Dermis microvascular lymphatic vessel endothelial cell (primary cell): Measurements from ENCODE around the gene NR6A1. TPM values are rescaled to one million over a fixed set of nuclear protein-coding genes. Genes with fewer than 3 reads are reported as not detected.

ENCODE experiments used
- DNase-seq, 2 donors: peaks; one replicate each; pipeline versions ENCODE4 v3.0.0 to v3.0.0-alpha.2; 2010; ENCODE audit warnings: low read depth in 2 of 2
- total RNA-seq: library from RNA; depleted of rRNA; stranded (reverse); fragments of >200 nt; gene quantifications from 2 replicates; pipeline ENCODE4 v1.2.1, GENCODE V29; 2014

The NR6A1 gene
- total RNA-seq, 1 donor from 2014 or later: 0.77 TPM

DNA sequence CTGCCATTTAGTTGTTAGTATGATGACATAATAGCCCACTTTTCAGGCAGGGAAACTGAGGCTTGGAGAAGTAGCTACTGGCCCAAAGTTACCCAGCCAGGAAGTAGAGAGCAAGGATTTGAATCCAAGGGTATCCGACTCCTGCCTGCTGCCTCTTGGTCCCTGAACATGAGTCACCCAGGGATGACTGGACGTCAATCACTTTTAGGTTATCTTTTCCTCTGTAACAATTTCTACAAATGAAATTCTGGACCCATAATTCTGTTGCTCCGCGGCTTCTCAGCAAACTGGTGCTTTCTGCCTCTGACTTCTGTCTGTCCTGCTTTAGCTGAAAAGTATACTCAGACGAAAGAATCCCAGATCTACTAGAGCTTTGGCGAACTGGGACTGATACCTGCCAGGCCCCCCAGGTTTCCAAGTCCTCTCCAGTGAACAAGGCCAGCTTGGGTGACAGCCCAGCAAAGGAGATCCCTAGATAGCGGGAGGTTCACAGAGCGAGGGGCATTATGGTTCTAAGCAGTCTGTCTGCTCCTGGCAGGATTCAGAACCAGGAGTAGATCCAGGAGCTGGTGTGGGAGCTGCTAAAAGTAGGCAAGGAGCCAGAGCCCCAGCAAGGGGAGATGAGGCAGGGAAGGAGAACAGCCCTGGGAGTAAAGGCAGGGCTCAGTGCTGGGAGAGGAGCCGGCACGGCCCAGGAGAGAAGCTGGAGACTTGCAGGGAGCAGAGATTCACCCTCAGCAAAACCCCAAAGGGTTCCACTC, 26.4 kb upstream of the NR6A1 start:
- no peak for DNase-seq

DNA sequence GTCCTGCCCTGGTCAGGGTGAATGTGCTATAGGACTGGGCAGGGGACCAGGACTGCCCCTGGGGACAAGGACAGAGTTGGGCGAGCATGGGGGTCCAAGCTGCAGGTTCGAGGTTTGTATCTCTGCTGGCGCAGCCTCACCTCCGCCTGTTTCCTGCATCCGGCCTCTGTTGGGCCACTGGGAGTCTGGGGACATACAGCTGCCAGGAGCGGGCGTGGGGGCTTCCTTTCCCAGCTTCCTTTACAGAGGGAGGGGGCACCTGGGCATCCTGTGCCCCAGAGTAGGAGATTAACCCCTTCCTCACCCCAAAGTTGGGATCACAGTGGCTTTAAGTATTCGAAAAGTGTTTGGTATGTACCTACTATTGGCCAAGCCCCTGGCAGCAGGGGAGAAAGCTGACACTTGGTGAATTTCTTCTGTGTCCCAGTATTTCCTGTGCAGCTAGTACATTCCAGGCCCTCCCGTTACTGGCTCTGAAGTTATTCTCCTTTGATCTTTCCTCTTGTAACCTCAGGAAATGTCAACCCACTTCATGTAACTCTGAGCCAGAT, 24.8 kb upstream of the NR6A1 start:
- DNase-seq: peak; percentile 70 to 73

DNA sequence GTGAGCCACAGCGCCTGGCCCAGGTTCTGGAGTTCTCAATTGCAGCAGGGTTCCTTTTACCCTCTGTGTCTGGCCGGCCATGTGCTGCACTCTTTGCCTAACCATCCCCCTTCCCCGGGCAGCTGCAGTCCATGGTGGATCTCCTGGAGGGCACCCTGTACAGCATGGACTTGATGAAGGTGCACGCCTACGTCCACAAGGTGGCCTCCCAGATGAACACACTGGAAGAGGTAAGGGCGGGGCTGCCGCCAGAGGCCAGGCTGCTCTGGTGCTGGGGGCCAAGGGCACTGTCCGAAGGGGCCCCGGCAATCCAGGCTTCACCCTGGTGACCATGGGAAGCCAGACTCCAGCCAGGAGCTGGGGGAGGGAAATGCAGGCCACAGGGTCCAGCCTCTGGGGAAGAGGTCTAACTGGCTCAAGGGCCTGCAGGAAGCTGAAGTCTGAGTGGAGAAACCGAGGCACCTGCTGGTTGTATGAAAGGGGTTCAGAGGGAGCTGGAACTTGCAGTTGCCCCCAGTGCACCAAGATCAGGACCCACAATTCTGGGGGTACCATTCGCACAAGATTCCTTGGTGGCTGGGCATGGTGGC, 23.9 kb upstream of the NR6A1 start:
- no peak for DNase-seq

DNA sequence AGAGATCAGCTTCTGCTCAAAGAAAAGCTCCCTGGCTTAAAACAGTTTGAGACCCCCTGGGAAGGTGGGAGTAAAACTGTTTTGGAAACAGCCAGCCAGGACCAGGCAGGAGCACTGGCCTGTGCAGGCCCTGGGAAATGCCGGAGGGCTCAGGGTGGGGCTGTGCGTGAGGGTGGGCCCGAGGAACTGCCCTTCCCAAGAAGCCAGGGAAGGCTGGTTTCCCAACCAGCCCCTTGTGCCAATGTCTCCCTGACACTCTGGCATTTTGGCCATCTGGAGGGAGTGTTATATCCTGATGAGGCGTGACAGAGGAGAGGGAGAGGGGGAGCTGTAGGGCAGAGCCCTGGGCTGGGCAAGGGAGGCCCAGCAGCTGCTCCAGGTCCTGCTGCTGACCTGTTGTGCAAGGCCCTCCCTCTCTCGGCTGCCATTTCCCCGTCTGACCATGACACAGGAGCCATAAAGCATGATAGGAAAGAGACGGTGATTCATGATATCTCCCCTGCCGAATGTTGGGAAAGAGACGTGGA, 22.0 kb upstream of the NR6A1 start:
- DNase-seq: peak in 1 of 2 donors; percentile 40

DNA sequence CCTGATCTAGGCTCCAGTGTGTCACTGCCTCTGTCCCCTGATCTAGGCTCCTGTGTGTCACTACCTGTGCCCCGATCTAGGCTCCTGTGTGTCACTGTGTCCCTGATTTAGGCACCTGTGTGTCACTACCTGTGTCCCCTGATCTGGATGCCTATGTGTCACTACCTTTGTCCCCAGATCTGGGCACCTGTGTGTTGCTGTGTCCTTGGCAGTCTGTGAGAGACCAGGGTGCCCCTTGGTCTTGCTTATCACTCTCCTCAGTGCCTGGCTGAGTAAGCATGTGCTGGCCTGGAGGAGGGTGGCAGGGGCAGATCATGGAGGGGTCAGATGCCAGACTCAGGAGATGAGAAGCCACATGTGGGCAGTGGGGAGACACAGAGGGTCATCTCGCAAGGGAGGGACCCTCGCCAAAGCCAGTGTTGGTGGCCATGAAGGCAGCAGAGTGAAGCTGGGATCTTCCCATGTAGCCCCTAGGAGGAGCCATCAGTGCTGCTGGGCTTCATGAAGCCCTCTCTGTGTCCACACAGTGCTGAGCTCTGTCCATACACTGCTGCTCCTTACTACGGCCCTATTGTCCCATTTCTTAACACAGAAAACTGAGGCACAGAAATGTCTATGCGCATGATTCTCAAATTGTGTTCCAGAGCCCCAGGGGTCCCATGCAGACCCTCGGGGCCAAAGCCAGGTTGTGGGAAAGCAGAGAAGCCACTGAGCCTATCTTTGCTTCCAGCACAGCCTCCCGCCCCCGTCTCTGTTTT, 21.3 kb upstream of the NR6A1 start:
- DNase-seq: no peak

DNA sequence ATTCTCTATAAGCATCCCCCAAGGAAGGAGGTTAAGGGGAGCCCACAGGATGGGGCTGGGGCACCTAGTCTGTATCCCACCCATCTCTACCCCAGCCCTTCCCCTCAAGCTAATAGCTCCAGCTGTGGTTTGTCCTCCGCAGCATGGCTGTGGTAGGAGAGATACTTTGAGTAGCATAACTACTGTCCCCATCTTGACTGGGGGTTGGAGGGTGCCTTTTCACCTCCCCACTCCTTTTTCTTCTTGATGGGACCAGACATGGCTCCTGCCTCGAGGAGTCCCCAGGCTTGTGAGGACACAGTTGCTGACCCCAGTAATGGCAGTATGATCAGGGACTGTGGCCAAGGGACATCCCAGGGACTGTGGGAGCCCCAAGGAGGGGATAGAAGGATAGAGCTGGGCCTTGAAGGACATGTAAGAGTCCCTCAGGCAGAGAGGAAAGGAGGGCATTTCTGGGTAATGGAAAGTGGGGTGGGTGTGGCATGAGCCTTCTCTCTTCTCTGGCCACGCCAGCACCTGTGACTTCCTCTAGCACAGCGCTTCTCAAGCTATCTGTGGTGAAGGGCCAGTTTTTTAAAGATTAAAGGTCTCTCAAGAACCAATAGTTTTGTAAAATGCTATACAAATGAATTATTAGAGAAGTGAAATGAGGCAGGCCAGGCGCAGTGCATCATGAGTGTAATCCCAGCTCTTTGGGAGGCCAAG, 19.8 kb upstream of the NR6A1 start:
- DNase-seq: no peak

DNA sequence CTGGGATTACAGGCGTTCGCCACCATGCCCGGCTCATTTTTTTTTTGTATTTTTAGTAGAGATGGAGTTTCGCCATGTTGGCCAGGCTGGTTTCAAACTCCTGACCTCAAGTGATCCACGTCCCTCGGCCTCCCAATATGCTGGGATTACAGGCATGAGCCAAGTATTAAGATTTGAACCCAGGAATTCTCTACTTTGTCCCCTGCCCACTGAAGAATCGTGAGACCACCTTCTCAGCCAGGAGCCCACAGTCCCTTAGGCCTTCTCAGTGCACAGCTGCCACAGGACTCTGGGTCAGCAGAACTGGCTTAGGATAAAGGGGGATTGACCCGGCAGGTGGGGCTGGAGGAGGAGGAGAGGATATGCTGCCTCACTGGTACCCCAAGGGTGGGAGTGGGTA, 19.2 kb upstream of the NR6A1 start:
- DNase-seq: no peak

DNA sequence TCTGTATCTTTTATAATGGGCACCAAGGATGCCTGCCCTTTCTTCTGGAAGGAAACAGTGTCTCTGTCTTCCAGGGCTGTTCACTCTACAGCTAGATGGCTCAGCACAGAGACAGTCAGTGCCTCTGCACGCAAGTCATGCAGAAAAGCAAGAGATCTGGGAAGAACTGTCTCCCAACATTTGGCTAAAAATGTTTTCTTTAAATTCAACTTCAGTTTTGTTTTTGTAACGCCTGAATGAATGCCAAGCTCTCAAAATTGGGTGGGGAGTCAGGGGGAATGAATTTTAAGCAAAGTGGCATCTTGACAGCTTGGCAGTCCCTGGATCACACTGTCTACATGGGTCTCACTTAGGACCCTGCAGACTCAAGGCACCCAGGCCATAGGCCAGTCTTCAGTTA, 18.4 kb upstream of the NR6A1 start:
- DNase-seq: no peak

DNA sequence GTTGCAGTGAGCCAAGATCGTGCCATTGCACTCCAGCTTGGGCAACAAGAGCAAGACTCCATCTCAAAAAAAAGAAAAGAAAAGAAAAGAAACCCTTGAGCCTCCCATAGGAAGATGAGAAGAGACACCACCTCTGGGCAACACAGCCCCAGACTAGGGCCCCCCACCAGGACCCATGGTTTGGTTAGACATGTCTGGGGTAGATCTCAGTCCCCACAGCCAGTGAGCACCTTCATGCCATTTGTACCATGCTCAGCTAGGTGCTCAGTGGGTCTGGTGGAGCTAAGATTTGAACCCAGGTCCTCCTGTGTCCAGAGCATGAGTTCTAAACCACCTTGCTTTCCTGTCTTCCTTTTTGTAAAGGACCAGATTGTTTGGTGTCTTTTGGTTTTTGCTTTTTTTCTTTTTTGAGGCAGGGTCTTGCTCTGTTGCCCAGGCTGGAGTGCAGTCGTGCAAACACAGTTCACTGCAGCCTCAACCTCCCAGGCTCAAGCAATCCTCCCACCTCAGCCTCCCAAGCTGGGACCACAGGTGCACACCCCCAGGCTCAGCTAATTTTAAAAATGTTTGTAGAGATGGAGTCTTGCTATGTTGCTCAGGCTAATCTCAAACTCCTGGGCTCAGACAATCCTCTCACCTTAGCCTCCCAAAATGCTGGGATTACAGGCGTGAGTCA, 17.6 kb upstream of the NR6A1 start:
- no peak for DNase-seq

DNA sequence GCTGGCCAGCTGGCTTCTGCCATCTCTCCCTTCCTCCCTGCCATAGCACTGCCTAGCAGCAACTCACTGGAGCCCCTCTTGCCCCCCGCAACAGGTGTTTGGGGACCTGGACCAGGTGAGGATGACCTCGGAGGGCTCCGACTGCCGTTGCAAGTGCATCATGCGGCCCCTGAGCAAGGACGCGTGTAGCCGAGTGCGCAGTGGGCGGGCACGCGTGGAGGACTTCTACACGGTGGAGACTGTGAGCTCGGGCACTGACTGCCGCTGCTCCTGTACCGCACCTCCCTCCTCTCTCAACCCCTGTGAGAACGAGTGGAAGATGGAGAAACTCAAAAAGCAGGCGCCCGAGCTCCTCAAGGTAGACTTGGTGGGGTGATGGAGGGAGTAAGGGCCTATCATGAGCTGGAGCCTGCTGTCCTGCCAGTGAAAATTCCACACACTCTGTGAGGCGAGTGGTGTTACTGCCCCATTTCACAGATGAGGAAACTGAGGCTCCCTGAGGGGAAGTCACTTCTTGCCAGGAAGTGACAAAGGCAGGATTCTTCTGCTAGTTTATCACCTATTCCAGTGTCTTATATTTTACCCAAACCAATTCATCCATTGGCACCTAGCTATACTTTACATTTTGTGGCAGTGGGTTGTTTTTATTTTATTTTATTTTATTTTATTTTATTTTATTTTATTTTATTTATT, 15.9 kb upstream of the NR6A1 start:
- no peak for DNase-seq

DNA sequence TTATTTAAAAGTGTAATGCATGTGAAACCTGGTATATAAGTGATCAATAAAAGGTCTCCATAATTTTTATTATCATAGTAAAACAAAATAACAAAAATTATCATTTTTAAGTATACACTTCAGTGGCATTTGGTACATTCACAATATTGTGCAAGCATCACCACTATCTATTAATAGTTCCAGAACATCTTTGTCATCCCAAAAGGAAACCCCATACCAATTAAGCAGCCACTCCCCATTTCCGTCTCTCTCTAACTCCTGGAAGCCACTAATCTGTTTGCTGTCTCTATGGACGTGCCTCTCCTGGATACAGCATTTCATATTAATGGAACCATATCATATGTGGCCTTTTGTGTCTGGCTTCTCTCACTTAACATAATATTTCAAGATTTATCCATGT, 13.4 kb upstream of the NR6A1 start:
- peak in 1 of 2 donors; percentile 62 for DNase-seq

DNA sequence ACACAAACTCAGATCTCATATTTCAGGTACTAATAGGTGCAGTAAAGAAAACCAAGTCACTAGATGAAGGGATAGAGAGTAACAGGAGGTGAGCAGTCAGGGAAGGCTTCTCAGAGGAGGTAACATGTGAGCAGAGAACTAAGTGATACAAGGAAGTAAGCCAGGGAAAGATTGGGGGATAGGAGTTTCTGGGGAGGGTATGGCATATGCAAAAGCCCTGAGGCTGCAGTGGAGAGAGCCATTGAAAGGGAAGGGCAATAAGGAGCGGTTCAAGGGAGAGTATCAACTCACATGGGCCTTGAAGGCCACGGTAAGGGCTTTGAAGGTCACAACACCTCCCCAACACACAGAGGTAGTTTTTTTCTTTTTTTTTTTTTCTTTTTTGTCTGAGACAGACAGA, 12.7 kb upstream of the NR6A1 start:
- no peak for DNase-seq

DNA sequence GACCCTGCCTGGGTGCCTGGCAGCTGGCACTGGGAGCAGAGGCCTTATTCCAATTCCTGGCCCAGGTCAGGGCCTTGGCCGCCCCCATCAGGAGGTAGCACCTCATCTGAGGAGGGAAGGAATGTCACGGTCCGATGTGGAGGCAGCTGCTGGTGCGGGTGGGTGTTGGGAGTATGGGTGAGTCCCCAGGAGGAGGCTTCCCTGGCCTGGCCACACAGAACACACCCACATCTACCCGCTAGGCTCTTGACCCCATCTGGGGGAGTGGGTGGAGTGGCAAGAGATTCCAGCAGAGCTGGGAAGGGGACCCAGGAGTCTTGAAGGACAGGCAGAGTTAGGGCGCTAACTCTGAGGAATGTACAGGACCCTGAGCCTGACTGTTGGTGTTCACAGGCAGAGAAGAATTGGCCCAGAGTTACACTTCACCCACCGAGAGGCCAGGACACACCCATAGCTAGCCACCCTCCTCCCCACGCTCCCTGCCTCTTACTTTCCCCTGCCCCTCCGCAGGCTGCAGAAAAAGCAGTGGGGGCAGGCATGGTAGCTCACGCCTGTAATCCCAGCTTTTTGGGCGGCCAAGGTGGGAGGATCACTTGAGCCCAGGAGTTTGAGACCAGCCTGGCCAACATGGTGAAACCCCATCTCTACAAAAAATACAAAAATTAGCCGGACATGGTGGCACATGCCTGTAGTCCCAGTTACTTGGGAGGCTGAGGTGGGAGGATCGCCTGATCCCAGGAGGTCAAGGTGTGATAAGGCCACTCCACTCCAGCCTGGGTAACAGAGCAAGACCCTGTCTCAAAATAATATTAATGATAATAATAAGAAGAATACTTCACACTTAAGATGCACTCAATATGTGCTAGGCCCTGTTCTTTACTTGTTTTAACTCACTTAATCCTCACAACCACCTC, 11.8 kb upstream of the NR6A1 start:
- DNase-seq: no peak

DNA sequence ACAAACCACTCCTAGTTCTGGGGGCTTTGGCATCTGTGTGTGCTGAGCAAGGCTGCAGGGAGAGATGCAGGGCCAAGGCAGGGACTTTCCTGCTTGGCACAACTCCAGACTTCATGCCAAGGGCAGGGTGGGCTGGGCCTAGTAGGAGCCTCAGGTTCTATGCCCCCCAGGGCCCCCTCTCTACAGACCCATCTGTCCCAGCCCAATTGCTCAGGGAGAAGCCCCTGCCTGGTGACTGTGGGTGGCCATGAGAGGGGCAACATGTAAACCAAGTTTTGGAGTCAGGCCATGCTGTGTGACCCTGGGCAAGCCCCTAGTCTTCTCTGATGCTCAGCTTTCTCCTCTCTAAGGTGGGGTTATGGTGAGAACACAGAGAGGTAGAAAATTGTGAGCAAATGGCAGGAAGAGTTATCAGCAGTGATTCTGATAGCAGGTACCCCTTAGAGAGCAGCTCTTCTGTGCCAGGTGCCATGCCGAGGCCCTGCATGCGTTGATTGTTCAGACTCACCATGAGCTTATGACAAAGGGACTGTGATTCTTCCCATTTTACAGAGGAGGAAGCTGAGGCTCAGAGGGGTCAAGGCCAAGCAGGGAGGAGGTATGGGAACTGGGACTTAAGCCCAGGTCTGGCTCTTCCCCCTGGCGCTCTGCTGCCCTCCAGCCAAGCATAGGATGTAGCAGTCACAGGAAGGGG, 11.0 kb upstream of the NR6A1 start:
- no peak for DNase-seq

DNA sequence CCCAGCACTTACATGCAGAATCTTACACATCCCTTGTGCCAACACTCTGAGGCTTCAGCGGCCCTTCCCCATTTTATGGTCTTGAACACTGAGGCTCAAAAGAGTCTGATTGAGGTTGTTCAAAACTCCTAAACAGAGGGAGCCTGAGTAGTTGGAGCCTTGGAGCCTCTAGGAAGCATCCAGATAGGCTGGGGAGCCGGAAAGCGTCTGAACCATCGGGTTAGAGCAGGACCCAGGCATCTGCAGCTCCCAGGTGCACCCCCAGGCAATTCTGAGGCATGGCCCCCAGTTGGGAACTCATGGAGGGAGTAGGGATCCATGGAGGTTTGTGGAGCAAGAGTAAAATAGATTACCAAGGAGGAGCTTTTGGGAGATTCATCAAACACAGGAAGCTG, 9.6 kb upstream of the NR6A1 start:
- DNase-seq: no peak

DNA sequence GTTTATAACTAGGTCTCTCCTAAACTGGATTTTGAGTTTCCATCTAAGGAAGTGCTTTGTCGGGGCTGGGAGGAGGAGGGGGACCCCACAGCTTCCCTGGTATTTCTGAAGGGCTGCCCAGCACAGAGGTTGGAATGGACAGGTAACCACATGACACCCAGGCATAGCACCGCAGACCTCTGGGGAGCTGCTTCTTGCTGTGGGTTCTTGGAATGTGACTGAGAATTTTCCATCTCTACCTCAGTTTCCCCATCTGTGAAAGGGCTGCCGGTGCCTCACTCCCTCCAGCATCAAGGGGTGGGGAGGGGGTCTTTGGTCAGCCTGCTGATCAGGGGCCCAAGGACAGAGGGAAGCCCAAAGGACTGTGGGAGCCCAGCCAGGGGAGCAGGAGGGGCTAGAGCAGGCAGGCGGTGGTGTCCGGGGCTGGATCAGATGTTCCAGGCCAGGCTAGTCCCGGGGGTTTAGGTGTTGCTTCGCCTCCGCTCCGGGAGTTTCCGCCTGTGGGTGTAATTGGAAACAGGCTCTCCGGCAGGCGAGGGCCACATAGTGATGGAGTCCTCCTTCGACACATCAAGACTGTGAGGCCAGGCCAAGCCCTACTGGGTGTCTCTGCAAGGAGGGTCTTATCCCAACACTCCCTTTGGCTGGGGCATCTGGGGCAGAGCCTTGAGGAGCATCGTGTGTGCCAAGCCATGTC, 9.1 kb upstream of the NR6A1 start:
- no peak for DNase-seq

DNA sequence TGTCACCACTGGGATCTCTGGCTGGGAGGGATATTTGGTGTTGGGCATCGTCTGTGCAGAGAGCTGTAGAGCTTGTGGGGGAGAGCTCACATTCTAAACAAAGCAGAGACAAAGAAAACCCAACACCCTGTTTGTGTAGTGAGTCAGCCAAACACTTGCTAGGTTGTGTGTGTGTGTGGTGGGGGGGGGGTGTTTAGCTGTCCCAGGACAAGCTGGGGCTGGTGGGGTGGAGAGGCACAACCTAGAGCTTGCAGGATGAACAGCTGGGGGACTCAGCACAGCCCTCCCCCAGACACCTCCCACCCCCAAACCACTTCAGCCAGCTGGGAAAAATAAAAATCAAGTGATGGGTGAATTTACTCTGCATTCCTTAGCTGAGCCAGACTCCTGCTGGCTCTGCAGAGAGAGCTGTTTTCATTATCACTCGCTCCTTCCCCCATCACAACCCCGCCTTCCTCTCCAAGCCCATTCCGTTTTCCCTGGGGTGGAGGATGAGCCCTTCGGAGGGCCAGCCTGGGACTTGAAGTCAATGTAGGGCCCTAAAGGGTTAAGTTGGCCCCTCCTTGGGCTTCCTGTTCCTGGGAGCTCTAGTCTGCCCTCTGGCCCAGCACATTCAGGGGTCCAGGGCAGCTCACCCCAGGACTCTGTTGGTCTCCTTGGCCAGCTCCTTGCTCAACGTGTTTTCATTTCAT, 8.4 kb upstream of the NR6A1 start:
- peak in 1 of 2 donors; percentile 80 for DNase-seq
